ENCODE results near the gene MRPL52.

MRPL52 gene

GRCh38 chr14:22797017-22797917 lies 32.4 kb upstream of the MRPL52 start:
- no peak for TF ChIP-seq POLR2A (IDR thresholded peaks at IDR 0.05; ENCODE audit: extremely low read depth, insufficient read length)
- no peak for TF ChIP-seq MAX (IDR thresholded peaks at IDR 0.05; ENCODE audit: low read depth, low read length)
- TF ChIP-seq CTCF (IDR thresholded peaks at IDR 0.05; ENCODE audit: low read depth, low read length): no peak
- TF ChIP-seq MYC (IDR thresholded peaks at IDR 0.05; ENCODE audit: low read depth, low read length): no peak
- H3K4me3 ChIP-seq (ENCODE audit: low read depth, low read length): no peak overlapping the region
- DNase-seq (ENCODE audit: low read depth): no peak

- TF ChIP-seq MYC (IDR thresholded peaks at IDR 0.05; ENCODE audit: low read depth, low read length) (no peak), POLR2A (IDR thresholded peaks at IDR 0.05; ENCODE audit: extremely low read depth, insufficient read length) (no peak), CTCF (IDR thresholded peaks at IDR 0.05; ENCODE audit: low read depth, low read length) (no peak), MAX (IDR thresholded peaks at IDR 0.05; ENCODE audit: low read depth, low read length) (no peak)
- no peak overlapping the region for H3K4me3 ChIP-seq (ENCODE audit: low read depth, low read length)
- DNase-seq (ENCODE audit: low read depth): peak; percentile 54
Measured at GRCh38 chr14:22798528-22798927, 31.2 kb upstream of the MRPL52 start.

GRCh38 chr14:22800346-22800745 lies 29.3 kb upstream of the MRPL52 start:
- TF ChIP-seq POLR2A (IDR thresholded peaks at IDR 0.05; ENCODE audit: extremely low read depth, insufficient read length) (no peak), MAX (IDR thresholded peaks at IDR 0.05; ENCODE audit: low read depth, low read length) (no peak), MYC (IDR thresholded peaks at IDR 0.05; ENCODE audit: low read depth, low read length) (no peak), CTCF (IDR thresholded peaks at IDR 0.05; ENCODE audit: low read depth, low read length) (no peak)
- DNase-seq (ENCODE audit: low read depth): no peak
- H3K4me3 ChIP-seq (ENCODE audit: low read depth, low read length): no peak overlapping the region

GRCh38 chr14:22801716-22802115 lies 28.0 kb upstream of the MRPL52 start:
- TF ChIP-seq CTCF (IDR thresholded peaks at IDR 0.05; ENCODE audit: low read depth, low read length) (no peak), POLR2A (IDR thresholded peaks at IDR 0.05; ENCODE audit: extremely low read depth, insufficient read length) (no peak), MYC (IDR thresholded peaks at IDR 0.05; ENCODE audit: low read depth, low read length) (no peak), MAX (IDR thresholded peaks at IDR 0.05; ENCODE audit: low read depth, low read length) (no peak)
- H3K4me3 ChIP-seq (ENCODE audit: low read depth, low read length): no peak overlapping the region
- DNase-seq (ENCODE audit: low read depth): no peak

GRCh38 chr14:22802860-22803686 lies 26.6 kb upstream of the MRPL52 start:
- DNase-seq (ENCODE audit: low read depth): no peak
- H3K4me3 ChIP-seq (ENCODE audit: low read depth, low read length): no peak overlapping the region
- TF ChIP-seq MAX (IDR thresholded peaks at IDR 0.05; ENCODE audit: low read depth, low read length) (no peak), CTCF (IDR thresholded peaks at IDR 0.05; ENCODE audit: low read depth, low read length) (no peak), MYC (IDR thresholded peaks at IDR 0.05; ENCODE audit: low read depth, low read length) (no peak), POLR2A (IDR thresholded peaks at IDR 0.05; ENCODE audit: extremely low read depth, insufficient read length) (no peak)
